Stimulated activated CD4-positive, alpha-beta T cell treated with anti-CD3 and anti-CD28 coated beads, TNF-alpha, amount 100 ng/mL, for 1 hour (primary cell): ENCODE results near the gene DLD.
"Not testable (repeated sequence)": the region's sequence is repeated elsewhere in the genome, so short reads cannot be mapped to it uniquely, and the experiment has no call there.

ENCODE experiments used
- DNase-seq, 3 donors: peaks; one replicate each; pipeline ENCODE4 v3.0.0-alpha.2; 2020; ENCODE audit warnings: low read depth in 3 of 3, low spot score in 1 of 3

DLD gene

GRCh38 chr7:107943018-107943417 is 52.0 kb downstream of the DLD start:
- DNase-seq, result no peak

- no peak for DNase-seq
These were observed 53.6 kb downstream of the DLD start for GRCh38 chr7:107944411-107945169.

- no peak for DNase-seq
These were observed 54.3 kb downstream of the DLD start for GRCh38 chr7:107945332-107945731.

- DNase-seq, result no peak
These were observed 55.5 kb downstream of the DLD start for GRCh38 chr7:107946451-107946850.

GRCh38 chr7:107946881-107947280 is 55.9 kb downstream of the DLD start:
- no peak for DNase-seq

- no peak for DNase-seq
These were observed 57.9 kb downstream of the DLD start for GRCh38 chr7:107948645-107949442.

GRCh38 chr7:107949443-107949935 is 58.5 kb downstream of the DLD start:
- no peak for DNase-seq

DNA sequence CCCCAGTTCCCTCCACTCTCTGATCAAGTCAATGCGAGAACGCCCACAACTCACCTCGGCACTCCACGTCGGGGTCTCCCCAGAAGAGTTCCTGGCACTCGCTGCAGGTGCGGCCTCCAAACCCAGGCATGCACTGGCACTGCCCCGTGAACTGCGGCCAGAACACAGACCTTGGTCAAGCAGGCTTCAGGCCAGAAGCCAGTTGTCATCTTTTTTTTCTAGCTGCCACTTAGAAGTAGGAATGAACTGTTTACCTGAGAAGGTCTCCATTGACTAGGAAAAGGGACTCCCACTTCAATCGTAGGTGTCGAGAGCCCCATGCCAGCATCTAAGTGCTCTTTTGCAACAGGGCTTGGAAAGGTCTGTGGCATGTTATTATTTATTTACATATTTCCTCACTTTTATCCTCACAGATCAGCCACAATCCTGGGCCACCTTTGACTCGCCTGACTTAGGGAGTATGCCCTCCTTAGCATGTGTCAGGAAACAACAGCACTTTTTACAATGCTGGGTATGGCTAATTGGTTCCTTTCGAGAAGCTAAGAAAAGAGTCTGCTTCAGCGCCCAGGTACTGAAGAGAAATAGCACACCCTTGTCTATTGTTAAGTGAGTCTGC is 60.3 kb downstream of the DLD start:
- DNase-seq, result no peak

GRCh38 chr7:107951896-107952295 is 60.9 kb downstream of the DLD start:
- DNase-seq, result no peak

DNA sequence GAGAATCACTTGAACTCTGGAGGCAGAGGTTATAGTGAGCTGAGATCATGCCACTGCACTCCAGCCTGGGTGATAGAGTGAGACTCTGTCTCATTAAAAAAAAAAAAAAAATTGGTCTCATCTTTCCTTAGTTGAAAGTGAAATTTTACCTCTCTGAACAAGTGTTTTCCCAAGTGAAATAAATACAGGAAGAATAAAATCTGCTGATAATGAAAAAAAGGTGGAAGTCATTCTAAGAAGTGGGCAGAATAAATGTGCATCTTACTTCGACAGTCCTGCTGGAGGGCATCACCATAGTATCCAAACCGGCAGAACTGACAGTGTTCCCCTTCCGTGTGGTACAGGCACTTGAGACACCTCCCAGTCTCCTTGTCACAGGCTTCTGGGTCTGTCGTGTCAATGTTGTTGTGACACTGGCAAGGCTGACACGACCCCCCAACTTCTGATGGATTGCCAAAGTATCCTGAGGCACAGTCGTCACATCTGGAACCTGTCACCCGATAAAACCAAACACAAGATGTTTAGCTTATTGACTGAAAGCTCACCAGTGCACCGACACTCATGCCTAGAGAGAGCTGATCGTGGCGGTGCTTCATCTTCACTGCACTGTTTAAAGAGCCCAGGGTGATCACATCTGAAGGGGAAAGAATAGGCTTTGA is 62.4 kb downstream of the DLD start:
- DNase-seq, result no peak

DNA sequence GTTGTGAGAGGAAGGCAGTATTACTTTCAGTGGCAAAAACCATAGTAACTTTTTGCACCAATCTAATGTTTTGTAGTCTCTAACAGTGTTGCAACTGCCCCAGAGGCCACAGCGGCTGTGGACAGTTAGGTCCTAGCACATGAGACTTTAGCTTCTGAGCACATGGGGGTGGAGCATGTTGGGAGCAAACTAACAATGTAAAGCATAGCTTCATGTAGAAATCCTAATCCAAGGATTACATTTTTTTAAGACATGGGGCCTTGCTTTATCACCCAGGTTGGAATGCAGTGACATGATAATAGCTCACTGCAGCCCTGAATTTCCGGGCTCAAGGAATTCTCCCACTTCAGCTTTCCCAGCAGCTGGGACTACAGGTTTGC is 62.9 kb downstream of the DLD start:
- no peak for DNase-seq

DNA sequence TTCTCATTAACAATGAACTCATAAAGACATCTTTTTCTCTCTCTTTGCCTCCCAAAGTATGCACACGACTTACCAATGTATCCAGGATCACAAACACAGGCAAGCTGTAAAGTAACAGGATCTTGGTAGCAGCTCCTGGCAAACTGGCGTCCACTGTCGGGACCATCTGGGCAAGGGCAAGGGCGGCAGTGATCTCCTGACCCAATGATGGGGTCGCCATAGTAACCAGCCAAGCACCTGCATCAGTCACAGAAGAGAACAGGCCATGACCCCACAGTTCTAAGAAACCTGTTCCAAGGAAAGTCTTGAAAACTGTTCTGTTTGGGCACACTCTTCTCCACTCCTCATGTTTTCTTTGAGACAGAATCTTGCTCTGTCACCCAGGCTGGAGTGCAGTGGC is 64.4 kb downstream of the DLD start:
- DNase-seq, result no peak

DNA sequence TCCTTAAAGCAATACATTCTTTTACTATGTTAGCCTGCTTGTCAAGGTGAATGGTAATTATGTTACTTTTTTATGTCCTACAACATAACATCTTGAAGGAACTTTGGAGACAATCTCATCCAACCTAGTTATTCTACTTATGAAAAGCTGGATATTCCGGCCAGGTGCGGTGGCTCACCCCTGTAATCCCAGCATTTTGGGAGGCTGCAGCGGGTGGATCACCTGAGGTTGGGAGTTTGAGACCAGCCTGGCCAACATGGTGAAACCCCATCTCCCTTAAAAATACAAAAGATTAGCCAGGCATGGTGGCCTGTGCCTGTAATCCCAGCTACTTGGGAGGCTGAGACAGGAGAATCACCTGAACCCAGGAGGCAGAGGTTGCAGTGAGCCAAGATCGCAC is 66.0 kb downstream of the DLD start:
- not testable (repeated sequence) for DNase-seq

- no peak for DNase-seq
These were observed 66.5 kb downstream of the DLD start for GRCh38 chr7:107957436-107957835.

GRCh38 chr7:107958764-107959526 is 68.0 kb downstream of the DLD start:
- DNase-seq, result no peak

- DNase-seq, result no peak
These were observed 68.5 kb downstream of the DLD start for GRCh38 chr7:107959527-107959898.

- DNase-seq, result no peak
These were observed 69.3 kb downstream of the DLD start for GRCh38 chr7:107960272-107960671.

- no peak for DNase-seq
These were observed 70.4 kb downstream of the DLD start for GRCh38 chr7:107961405-107961804.

- no peak for DNase-seq
These were observed 71.8 kb downstream of the DLD start for GRCh38 chr7:107962817-107963216.

- no peak for DNase-seq
These were observed 73.5 kb downstream of the DLD start for GRCh38 chr7:107964510-107964909.

DNA sequence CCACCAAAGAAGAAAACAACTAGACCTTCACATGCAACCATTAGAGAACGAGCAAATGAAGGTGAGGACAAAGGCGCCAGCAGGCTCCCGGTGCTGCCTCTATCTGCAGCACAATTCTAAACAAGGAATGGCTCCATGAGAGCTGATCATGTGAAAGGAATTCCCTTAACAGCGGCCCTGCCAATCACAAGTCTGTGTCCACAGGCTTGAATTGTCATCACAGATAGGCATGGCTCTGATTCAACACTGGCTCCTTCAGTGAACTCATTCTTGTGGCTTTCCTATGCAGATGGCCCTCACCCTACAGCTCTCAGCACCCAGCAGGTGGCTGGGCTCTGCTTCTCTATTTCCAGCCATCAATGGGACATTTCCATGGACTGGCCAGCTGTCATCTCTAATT is 75.7 kb downstream of the DLD start:
- DNase-seq, result no peak
